IPS-20b (cell line): ENCODE measurements around the gene AHI1.

Experiments
- H3K27ac ChIP-seq: one replicate; pipeline ENCODE4 v1.5.1; 2013; ENCODE audit warnings: low read length
- H3K27me3 ChIP-seq: 2 replicates; pipeline ENCODE4 v1.6.1; 2013; ENCODE audit warnings: mild to moderate bottlenecking, low read length, inconsistent platforms; ENCODE audit not compliant: insufficient read depth
- H3K36me3 ChIP-seq: 2 replicates; pipeline ENCODE4 v1.6.1; 2013; ENCODE audit warnings: low read depth, mild to moderate bottlenecking, inconsistent platforms, low read length, moderate library complexity; ENCODE audit not compliant: insufficient read depth
- H3K4me1 ChIP-seq: 2 replicates; pipeline ENCODE4 v1.6.1; 2013; ENCODE audit warnings: mild to moderate bottlenecking, control low read depth, inconsistent platforms, low read length, moderate library complexity; ENCODE audit not compliant: insufficient read depth
- H3K4me3 ChIP-seq: 2 replicates; pipeline ENCODE4 v1.5.1; 2013; ENCODE audit warnings: mild to moderate bottlenecking, low read length, inconsistent platforms
- H3K9ac ChIP-seq: 2 replicates; pipeline ENCODE4 v1.6.1; 2013; ENCODE audit warnings: low read depth, mild to moderate bottlenecking, inconsistent platforms, low read length, moderate library complexity
- H3K9me3 ChIP-seq: 2 replicates; pipeline ENCODE4 v1.6.1; 2013; ENCODE audit warnings: mild to moderate bottlenecking, low read depth, low read length, inconsistent platforms; ENCODE audit not compliant: insufficient read depth

Gene AHI1

GRCh38 chr6:135479601-135480000, 17.9 kb downstream of the AHI1 start:
- Histone ChIP-seq H3K36me3 (peaks cover 57% of the 10 kb centered on the region), H3K9ac (no peak overlapping the region), H3K9me3 (peaks cover 63% of the 10 kb centered on the region), H3K27ac (no peak overlapping the region), H3K4me3 (no peak overlapping the region), H3K4me1 (no peaks in the 10 kb centered on the region), H3K27me3 (no peaks in the 10 kb centered on the region)

- Histone ChIP-seq H3K36me3 (peaks cover 47% of the 10 kb centered on the region), H3K9me3 (peaks cover 53% of the 10 kb centered on the region), H3K4me3 (no peak overlapping the region), H3K27ac (no peak overlapping the region), H3K9ac (no peak overlapping the region), H3K4me1 (no peaks in the 10 kb centered on the region), H3K27me3 (no peaks in the 10 kb centered on the region)
Observed at GRCh38 chr6:135478626-135479025, 18.9 kb downstream of the AHI1 start.

GRCh38 chr6:135475292-135475886, 22.2 kb downstream of the AHI1 start:
- Histone ChIP-seq H3K4me3 (no peak overlapping the region), H3K9me3 (peaks cover 23% of the 10 kb centered on the region), H3K36me3 (peaks cover 25% of the 10 kb centered on the region), H3K27me3 (no peaks in the 10 kb centered on the region), H3K4me1 (no peaks in the 10 kb centered on the region), H3K9ac (no peak overlapping the region), H3K27ac (no peak overlapping the region)

GRCh38 chr6:135474362-135474761, 23.2 kb downstream of the AHI1 start:
- H3K4me1 ChIP-seq, result no peaks in the 10 kb centered on the region
- H3K27ac ChIP-seq, result no peak overlapping the region
- no peaks in the 10 kb centered on the region for H3K27me3 ChIP-seq
- peaks cover 12% of the 10 kb centered on the region for H3K9me3 ChIP-seq
- peaks cover 14% of the 10 kb centered on the region for H3K36me3 ChIP-seq
- no peak overlapping the region for H3K4me3 ChIP-seq
- no peak overlapping the region for H3K9ac ChIP-seq

- no peak overlapping the region for H3K27ac ChIP-seq
- H3K27me3 ChIP-seq, result no peaks in the 10 kb centered on the region
- H3K9me3 ChIP-seq, result no peaks in the 10 kb centered on the region
- no peak overlapping the region for H3K9ac ChIP-seq
- peaks cover 17% of the 10 kb centered on the region; the same call in 1 of the 2 replicates for H3K36me3 ChIP-seq
- no peak overlapping the region for H3K4me3 ChIP-seq
- H3K4me1 ChIP-seq, result no peaks in the 10 kb centered on the region
Observed at GRCh38 chr6:135465903-135466302, 31.6 kb downstream of the AHI1 start.

GRCh38 chr6:135465307-135465706, 32.2 kb downstream of the AHI1 start:
- H3K4me3 ChIP-seq, result no peak overlapping the region
- no peaks in the 10 kb centered on the region for H3K4me1 ChIP-seq
- peaks cover 17% of the 10 kb centered on the region; the same call in 1 of the 2 replicates for H3K36me3 ChIP-seq
- H3K27me3 ChIP-seq, result no peaks in the 10 kb centered on the region
- no peak overlapping the region for H3K9ac ChIP-seq
- H3K9me3 ChIP-seq, result no peaks in the 10 kb centered on the region
- no peak overlapping the region for H3K27ac ChIP-seq

- Histone ChIP-seq H3K36me3 (peaks cover 17% of the 10 kb centered on the region; the same call in 1 of the 2 replicates), H3K4me1 (no peaks in the 10 kb centered on the region), H3K27me3 (no peaks in the 10 kb centered on the region), H3K27ac (no peak overlapping the region), H3K4me3 (no peak overlapping the region), H3K9me3 (no peaks in the 10 kb centered on the region), H3K9ac (no peak overlapping the region)
Observed at GRCh38 chr6:135464634-135465033, 32.9 kb downstream of the AHI1 start.

GRCh38 chr6:135461208-135461607, 36.3 kb downstream of the AHI1 start:
- H3K9ac ChIP-seq, result no peak overlapping the region
- H3K27me3 ChIP-seq, result no peaks in the 10 kb centered on the region
- no peak overlapping the region for H3K27ac ChIP-seq
- H3K9me3 ChIP-seq, result no peaks in the 10 kb centered on the region
- peaks cover 17% of the 10 kb centered on the region; the same call in 1 of the 2 replicates for H3K36me3 ChIP-seq
- no peaks in the 10 kb centered on the region for H3K4me1 ChIP-seq
- H3K4me3 ChIP-seq, result no peak overlapping the region

GRCh38 chr6:135458051-135458450, 39.5 kb downstream of the AHI1 start:
- Histone ChIP-seq H3K4me3 (no peak overlapping the region), H3K27ac (no peak overlapping the region), H3K36me3 (no peaks in the 10 kb centered on the region; the same call in 1 of the 2 replicates), H3K27me3 (no peaks in the 10 kb centered on the region), H3K9me3 (no peaks in the 10 kb centered on the region), H3K9ac (no peak overlapping the region), H3K4me1 (no peaks in the 10 kb centered on the region)

- Histone ChIP-seq H3K9me3 (no peaks in the 10 kb centered on the region), H3K4me3 (no peak overlapping the region), H3K9ac (no peak overlapping the region), H3K27ac (no peak overlapping the region), H3K36me3 (no peaks in the 10 kb centered on the region), H3K4me1 (no peaks in the 10 kb centered on the region), H3K27me3 (no peaks in the 10 kb centered on the region)
Observed at GRCh38 chr6:135451617-135452190, 45.8 kb downstream of the AHI1 start.

- Histone ChIP-seq H3K4me1 (no peaks in the 10 kb centered on the region), H3K4me3 (no peak overlapping the region), H3K9ac (no peak overlapping the region), H3K27me3 (no peaks in the 10 kb centered on the region), H3K27ac (no peak overlapping the region), H3K36me3 (no peaks in the 10 kb centered on the region), H3K9me3 (no peaks in the 10 kb centered on the region)
Observed at GRCh38 chr6:135449246-135449645, 48.3 kb downstream of the AHI1 start.

- H3K27ac ChIP-seq, result no peak overlapping the region
- no peaks in the 10 kb centered on the region for H3K9me3 ChIP-seq
- peaks cover 8% of the 10 kb centered on the region; the same call in 1 of the 2 replicates for H3K4me1 ChIP-seq
- H3K4me3 ChIP-seq, result no peak overlapping the region
- no peak overlapping the region for H3K9ac ChIP-seq
- H3K27me3 ChIP-seq, result no peaks in the 10 kb centered on the region
- peaks cover 12% of the 10 kb centered on the region; the same call in 1 of the 2 replicates for H3K36me3 ChIP-seq
Observed at GRCh38 chr6:135440087-135440792, 57.3 kb downstream of the AHI1 start.
